DMS153 (cell line): ENCODE results near the gene UBE2J2.

Experiments used
- DNase-seq: peaks from one replicate; lab custom pipeline; 2025; lab: John Stamatoyannopoulos, UW

UBE2J2 gene

DNA sequence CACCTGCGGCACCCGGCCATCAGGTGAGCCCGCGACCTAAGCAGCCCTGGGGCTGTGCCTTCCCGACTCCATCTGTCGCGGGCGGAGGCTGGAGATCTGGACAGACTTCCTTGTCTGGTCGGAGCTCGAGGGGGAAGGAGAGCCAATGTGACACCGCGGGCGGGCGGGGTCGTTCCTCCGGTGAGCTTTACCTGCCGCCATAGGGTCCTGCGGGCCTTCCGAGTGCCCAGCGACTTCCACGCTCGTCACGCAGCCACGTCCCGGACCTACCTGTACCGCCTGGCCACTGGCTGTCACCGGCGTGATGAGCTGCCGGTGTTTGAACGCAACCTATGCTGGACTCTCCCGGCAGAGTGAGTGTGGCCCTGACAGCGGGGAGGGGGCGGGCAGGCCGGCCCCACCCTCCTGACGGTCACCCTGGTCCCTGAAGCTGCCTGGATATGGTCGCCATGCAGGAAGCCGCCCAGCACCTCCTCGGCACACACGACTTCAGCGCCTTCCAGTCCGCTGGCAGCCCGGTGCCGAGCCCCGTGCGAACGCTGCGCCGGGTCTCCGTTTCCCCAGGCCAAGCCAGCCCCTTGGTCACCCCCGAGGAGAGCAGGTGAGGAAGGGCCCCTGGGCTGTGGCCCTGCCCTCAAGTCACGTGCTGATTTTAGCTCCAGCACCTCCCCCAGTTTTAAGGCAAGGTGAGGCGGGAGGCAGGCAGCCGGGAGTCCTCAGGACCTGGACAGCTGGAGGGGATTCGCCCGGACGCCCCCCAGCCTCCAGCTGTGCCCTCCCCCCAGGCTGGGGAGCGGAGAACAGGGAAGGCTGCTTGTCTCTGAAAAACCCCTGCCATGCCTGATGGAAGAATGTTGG, 35.8 kb upstream of the UBE2J2 start:
- peak; percentile 37 for DNase-seq

DNA sequence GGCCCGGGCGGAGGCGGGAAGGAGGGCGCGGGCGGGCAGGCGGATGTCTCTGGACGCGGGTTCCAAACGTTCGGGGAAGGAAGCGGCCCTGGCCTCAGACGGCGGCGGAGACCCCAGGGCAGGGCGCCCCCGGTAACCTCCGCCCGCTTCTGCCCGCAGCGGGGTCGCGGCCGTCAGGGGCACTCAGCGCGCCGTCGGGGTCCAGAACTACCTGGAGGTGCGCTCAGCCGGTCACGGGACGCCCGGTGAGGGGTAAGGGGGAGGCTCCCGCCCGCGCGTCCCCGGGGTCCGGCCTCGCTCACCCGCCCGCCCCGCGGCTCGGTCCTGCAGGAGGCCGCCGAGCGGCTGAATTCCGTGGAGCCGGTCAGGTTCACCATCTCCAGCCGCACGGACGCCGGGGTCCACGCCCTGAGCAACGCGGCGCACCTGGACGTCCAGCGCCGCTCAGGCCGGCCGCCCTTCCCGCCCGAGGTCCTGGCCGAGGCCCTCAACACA, 35.1 kb upstream of the UBE2J2 start:
- DNase-seq = no peak

DNA sequence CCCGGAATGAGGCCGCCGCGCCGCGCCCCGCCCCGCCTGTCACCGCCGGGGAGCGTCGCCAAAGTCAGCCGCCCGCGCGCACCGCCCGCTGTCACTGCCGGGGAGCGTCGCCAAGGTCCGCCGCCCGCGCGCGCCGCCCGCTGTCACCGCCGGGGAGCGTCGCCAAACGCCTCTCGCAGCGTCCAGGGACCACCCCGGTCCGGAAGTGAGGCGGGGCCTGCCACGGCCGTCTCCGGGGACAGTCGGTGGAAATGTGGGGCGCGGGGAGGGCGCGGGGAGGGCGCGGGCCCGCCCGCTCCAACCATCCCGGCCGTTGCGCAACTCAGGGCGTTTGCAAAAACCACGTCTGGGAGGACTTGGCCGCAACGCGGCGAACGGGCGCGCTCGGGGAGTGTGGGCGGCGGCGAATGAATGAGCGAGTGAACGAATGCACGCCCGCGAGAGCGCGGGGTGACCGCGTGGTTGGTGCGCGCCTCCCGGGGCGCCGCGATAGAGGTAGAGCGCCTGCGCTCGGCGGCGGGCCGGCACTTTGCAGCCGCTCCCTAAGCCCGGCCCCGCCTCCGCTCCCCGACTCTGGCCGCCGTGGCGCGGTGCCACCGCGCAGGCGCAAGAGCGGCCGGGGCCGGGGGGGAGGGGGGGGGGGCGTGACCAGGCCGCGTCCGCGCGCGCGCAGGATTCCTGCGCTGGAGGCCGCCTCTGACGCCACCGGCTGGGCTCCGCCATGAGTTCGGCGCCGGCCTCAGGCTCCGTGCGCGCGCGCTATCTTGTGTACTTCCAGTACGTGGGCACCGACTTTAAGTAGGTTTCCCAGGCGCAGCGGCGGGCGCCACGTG, 34.5 kb upstream of the UBE2J2 start, which contains the start of the genes ACAP3 and PUSL1:
TSS of gene ACAP3 (minus strand) at position 8 of the 833 bp plus-strand sequence. CDS start 115 bp downstream, outside the sequence.
TSS of gene PUSL1 (plus strand) at position 675 of the 833 bp plus-strand sequence. CDS start at position 722, 47 bp downstream.
- DNase-seq = peak; percentile 89

DNA sequence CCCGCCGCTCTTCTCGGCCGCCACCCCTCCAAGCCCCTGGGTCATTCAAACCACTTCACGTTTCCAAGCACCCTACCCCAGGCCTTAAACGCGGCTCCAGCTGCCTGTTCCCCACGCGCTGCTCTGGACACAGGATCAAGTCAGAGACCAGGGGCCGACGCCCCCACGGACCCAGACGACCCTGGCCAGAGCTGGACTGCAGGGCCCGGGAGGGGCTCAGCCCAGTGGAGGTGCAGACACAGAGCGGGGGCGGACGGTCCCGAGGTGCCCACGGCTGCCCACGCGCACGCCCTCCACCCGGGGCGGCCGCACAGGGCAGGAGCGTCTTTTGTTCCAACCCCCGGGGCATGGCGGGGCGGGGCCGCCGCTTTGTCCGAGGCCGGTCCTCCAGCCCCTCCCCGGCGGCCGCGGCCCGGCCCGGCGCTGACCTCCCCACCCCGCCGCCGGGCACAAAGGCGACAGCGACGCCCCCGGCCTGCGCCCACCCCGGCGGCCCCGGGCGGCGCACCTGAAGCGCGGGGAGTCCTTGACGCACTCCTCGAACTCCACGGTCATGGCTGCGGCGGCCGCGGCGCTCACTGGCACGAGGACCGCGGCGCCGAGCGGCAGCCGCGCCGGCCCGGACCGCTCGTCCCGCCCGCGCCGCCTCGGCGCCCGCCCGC, 33.7 kb upstream of the UBE2J2 start:
- no peak for DNase-seq

DNA sequence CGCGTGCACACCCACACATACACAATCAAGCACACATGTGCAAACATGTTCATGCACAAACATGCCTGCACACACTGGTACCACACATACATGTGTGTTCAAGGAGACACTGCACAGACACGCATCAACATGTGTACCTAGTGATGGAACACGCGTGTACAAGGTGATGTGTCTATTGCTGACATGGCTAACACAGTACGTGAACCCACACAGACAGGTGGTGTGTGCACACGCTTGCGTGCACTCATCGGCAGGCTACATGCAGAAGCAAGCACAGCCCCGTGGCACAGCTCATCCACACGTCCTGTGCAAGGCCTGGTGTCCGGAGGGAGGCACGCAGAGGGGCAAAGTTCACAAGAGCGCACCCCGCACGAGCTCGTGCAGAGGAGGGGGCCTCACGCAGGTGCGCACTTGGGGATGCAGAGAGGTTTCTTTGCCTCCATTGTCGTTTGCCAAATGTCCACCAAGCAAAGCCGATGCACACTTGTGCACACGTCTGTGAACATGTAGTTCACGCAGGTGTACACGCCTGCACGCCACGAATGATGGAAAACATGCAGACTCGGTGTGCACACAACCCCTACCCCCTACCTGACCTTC, 33.1 kb upstream of the UBE2J2 start:
- DNase-seq = no peak

DNA sequence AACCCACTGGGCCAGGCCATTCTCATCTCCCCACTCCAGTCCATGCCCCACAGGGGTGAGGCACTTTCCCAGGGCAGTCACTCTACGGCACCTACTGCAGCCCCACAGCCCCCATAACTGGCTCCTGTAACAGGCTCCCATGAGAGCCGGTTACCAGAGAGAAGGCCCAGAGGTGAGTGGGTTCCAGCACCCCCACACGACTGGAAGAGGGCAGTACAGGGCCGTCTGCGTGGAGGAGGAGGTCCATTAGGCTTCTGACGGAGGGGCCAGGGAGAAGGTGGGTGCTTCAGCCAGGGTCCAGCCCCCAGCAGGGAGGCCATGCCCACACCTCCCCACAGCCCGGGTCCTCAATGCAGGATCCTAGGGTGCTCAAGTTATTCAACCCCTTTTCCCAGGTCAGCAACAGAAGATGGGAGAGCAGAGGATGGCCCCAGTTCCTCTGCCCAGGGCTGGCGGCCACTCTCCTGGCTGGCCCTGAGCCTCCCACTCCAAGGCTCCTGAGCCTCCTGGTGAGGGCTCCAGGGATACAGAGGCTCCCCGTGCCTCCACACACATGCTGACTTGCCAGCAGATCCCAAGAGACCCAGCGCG, 32.5 kb upstream of the UBE2J2 start:
- DNase-seq = no peak

DNA sequence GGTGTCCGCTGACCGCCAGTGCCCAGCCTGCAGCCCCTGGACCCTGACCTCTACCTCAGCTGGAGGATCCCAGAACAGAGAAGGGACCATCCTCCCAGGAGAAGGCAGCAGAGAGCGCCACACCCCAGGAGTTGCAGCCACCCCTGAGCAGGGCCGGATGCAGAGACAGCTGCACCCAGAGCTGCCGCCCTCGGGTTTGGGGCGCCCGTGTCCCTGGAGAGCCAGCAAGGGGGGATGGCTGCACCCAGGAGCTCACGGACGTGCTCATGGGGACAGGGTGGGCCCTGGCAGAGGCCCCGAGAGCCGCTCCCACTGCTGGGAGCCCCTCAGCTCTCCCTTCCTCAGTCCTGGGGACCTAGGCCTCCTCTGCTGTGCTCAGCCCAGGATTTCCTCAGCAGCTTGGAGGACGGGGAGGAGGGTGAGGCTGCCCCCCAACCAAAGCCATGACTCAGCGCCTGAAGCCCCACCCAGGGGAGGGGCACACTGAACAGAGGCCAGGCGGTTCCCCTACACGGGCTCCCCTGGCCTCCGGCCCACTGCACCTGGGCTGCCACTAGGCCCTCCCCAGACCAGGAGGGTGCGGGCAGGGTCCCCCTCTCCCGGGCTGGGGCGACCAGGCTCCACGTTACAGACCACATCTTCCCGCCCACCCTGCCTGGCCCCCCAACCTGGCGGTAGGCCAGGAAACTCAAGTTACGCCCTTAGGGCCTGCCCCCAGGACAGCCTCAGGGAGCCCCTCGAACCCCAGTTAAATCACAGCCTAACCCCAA, 31.8 kb upstream of the UBE2J2 start:
- DNase-seq = peak; percentile 70

DNA sequence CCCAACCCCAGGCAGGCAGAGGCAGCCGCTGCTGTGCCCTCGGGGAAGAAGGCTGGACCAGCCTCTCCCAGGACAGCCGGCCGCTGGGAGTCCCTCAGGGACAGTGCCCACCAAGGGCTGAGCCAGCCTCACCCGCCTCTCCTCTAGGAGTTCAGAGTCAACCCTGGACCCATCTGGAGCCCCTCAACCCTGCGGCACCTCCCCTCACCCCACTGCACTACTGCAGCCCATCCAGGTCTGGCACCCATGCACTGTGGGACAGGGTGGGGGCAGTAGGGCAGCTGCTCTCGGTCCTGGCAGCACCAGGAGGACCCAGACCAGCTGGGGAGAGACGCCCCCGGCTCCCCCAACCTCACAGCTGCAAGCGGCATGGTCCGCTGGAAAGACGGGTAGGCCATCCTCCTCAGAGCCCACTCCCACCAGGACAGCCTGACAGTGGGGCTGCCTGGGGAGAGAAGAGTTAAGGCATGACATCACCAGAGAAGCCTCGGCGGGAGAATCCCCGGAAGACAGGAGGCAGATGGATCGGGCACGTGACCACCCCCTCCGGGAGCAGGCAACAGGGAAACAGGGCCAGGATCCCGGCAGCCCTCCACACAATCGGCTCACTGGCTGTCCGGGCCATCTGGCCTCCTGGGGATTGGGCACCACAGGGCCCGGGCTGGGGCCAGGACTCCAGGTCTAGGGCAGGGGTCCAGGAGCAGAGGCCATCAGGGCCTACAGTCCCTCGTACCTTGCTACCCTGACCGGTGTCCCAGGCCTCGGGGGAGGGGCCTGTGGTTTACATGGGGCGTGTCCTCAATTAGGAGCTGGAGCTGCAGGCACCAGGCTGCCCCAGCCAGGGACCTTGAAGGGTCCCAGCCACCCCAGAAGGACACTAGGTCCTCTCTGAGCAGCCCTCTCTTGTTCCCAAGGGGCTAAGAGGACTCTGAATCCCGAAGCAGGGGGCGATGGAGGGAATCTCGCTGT, 31.0 kb upstream of the UBE2J2 start:
- peak; percentile 92 for DNase-seq

DNA sequence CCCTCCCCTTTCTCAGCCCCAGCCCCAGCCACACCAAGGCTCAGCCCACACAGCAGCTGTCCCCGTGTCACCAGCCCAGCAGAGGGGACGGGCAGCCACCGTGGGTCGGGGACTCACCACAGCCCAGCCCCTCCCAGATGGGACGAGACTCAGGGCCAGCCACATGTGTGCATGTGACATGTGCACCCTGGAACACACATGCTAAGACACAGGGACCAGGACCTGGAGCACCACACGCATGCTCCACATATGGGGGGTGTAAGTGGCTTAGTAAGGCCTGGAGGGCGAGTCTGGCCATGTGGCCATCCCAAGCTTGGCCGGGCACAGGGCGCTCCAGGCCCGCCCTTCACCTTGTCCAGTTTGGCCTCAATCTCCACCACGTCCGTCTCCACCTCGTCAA, 30.1 kb upstream of the UBE2J2 start:
- no peak for DNase-seq

DNA sequence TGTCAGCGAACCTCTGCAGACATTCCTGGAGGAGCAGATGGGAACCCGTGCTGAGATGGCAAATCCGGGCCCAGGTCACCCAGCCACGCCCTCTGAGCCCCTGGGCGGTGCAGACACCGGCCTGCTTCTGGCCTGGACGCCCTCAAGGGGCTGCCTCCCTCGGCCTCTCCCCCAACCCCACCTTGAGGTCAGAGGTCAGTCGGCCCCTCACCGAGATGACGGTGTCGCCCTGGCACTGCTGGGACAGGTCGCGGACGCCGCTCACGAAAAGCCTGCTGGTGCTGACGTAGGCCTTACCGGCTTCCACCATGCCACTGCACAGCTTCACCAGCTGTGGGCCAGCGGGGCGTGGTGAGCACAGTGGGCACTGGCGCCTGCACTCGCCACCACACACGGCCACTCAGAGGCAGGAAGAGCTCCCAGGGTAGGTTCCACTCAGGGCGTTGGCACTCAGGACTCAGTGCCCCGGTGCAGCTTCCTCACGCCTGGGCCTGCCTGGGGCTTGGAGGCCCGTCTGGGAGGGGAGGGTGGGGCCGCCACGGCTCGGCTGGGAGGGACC, 29.4 kb upstream of the UBE2J2 start:
- no peak for DNase-seq

DNA sequence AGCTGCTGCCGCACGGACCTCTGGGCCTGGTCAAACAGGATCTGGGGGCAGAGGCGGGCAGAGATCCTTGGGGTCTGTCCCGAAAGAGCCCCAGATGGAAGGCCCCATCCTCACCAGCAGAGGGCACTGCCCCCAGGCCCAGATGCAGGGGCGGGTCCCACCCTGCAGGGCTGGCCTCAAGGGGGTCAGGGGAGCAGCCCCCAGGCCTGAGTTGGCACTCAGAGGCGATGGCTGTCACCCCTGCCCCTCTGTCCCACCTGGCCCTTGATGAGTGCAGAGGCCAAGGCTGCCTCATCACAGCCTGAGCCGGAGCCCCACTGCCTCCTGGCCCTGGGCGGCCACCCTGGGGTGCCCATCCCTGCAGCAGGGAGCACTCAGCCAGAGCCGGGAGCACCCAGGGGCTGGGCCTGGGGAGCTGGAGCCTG, 28.4 kb upstream of the UBE2J2 start:
- DNase-seq = no peak

DNA sequence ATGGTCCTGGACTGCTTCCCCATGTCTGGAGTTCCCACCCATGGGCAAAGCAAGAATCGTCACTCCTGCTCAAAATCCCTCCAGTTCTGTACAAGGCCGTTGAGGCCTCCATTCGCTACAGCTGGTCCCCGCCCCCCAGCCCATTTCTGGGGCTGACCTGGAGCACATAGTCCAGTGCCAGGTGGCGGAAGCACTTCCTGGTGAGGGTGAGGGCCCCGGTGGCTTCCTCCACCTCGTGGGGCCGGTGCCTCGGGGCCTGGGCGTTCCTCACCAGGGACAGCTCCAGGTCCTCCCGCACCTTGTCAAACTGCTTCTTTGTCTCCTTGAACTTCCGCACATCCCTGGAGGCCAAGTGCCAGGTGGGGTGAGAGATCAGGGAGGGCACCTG, 26.7 kb upstream of the UBE2J2 start:
- DNase-seq = no peak

DNA sequence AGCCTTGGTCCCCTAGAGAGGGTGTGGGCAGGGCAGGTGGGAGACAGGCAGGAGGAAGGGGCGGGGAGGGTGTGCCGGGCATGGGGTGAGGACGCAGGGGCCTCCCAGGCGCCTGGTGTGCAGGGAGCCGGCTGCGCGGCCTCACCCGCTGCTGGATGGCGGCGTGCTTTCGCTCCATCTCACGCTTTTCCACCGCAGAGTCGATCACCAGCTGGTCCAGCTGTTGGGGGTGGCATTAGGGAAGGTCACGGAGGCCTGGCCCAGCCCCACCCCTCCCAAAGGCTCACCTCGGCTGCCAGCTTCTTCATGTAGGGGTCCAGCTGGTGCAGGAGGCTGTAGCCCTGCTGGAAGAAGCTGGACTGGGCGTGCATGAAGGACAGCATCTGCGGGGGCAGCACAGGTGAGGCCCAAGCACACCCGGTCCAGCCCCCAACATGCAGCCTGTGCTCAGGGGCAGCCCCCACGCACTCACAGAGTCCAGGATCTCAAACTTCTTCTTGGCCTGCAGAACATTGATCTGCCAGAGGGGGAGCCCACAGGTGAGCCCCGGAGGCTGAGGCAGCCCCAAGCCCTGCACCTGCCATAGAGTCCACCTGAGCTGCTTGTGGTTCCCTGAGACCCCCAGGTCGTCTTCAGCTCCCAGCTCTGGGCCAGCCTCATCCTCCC, 26.2 kb upstream of the UBE2J2 start:
- DNase-seq = no peak

DNA sequence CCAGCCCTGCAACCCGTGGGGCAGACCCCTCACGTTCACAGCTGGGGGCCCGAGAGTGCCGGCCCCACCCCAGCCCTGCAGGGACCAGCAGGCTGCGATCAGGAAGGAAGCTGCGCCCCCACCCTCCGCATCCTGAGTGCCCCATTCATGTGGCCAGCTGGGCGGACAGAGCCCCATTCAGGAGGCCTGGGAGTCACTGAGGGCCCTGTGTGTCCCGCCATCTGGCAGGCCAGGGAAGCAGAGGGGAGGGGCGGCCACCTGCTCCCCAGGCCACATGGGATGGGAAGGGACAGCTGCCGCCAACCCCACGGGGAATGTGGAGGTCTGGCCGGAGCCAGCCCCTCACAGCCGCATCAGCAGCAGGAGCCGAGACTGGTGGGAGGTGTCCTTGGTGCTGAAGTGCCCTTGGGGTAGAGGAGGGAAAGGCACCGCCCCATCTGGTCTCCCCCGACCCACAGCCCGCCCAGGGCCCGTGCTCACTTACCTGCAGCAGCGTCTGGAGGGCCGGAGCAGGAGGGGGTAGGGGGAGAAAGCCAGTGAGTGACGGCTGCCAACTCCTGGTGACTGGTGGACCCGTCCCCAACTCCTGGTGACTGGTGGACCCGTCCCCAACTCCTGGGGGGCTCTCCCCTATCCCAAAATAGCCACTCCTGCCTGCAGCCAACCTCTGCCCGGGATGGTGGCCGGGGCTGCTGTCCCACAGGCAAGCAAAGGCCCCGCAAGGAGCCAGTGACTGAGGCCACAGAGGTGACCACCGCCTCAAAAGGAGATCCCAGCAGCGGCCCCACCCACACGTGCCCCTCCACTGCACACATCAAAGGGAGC, 25.4 kb upstream of the UBE2J2 start:
- no peak for DNase-seq

DNA sequence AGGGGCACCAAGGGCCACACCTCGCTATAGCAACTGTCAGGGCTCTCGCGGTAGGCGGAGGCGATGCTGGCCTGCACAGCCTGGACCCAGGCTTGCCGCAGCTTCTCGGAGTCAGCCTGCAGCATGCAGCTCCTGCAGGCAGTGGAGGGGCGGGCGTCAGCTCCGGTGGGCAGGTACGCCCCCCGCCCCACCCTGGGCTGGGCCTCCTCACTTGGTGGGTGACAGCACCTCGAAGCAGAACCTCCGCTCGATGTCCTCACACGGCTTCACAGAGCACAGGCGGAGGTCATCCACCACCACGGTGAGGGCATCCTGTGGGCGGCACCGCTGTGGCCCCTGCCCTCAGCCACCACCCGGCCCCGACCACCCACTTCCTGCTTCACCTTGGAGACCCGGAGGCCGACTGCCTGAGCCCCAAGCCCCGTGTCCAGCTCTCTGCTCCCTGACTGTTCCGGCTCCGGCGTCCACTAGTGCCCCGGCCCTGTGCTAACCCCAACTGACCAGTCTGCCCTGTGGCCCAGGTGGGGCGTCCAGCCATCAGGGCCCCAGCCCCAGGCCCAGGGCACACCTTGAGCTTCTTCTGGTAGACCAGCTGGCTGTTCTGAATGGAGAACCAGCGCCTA, 24.3 kb upstream of the UBE2J2 start:
- DNase-seq = no peak

DNA sequence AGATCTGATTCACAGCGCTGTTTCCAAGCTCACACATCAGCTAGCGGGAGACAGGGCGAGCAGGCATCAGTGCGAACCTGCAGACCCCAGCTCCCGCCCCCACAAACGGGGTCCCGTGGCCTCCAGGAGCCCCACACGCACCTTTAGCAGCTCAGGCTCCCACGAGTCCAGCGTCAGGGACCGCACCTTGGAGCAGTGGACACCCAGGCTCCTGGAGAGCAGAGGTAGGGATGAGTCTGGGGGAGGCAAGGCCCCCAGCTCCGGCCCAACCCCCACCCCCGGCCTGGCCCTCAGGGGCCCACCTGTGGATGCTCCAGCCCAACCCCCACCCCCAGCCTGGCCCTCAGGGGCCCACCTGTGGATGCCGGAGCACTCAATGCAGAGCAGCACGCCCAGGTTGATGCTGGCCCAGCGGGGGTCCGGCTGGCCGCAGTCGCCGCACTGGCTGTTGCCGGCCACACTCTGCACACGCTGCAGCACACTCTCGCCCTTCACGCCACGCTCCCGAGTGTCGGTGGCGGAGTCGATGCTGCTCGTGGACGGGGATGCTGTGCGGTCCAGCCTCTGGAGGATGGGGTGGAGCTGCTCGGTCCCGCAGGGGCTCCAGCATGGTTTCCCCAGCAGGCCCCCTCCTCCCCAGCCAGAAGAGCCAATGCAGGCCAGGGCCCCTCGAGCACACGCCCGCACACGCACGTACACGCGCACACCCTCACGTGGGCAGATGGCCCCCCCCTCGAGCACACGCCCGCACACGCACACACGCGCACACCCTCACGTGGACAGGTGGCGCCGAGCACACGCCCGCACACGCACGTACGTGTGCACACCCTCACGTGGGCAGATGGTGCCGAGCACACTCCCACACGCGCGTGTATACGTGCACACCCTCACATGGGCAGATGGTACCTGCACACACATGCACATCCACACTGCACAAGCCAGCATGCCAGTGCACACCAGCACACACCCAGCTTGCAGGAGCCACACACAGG, 22.7 kb upstream of the UBE2J2 start:
- no peak for DNase-seq
